SK-N-SH treated with all-trans-retinoic acid at 6 μM for 48 hours (cell line): ENCODE data around the gene ALG9.

Experiments
- ATAC-seq: fragments of 200-7000 bp; cut with Tn5 transposase; 3 replicates; pipeline ENCODE4 v1.9.1; 2020; ENCODE audit warnings: mild to moderate bottlenecking, moderate library complexity
- ARNTL ChIP-seq: fragments of 450-650 bp; formaldehyde crosslinking; IDR thresholded peaks from 2 replicates; pipeline ENCODE4 v1.5.0; 2020; ENCODE audit warnings: low read depth, mild to moderate bottlenecking, moderate library complexity, borderline replicate concordance
- BACH2 ChIP-seq: fragments of 250-450 bp; sonication (Bioruptor Pico); IDR thresholded peaks from 2 replicates; pipeline ENCODE4 v1.9.0; 2021; ENCODE audit warnings: mild to moderate bottlenecking, borderline replicate concordance
- CSDC2 ChIP-seq: fragments of 250-450 bp; sonication (Bioruptor Pico); IDR thresholded peaks from 2 replicates; pipeline ENCODE4 v1.5.0; 2020; ENCODE audit warnings: mild to moderate bottlenecking, moderate library complexity
- ESRRG ChIP-seq: fragments of 250-450 bp; sonication (Bioruptor Pico); IDR thresholded peaks from 2 replicates; pipeline ENCODE4 v1.6.1; 2021; ENCODE audit warnings: mild to moderate bottlenecking
- GLIS3 ChIP-seq: fragments of 250-450 bp; sonication (Bioruptor Pico); IDR thresholded peaks from 2 replicates; pipeline ENCODE4 v1.5.0; 2020; ENCODE audit warnings: mild to moderate bottlenecking, moderate library complexity
- ISL1 ChIP-seq: fragments of 250-450 bp; sonication (Bioruptor Pico); IDR thresholded peaks from 2 replicates; pipeline ENCODE4 v2.1.2; 2022; ENCODE audit warnings: mild to moderate bottlenecking, moderate library complexity
- OSR1 ChIP-seq: fragments of 250-450 bp; sonication (Bioruptor Pico); IDR thresholded peaks from 2 replicates; pipeline ENCODE4 v1.8.0; 2022; ENCODE audit warnings: moderate library complexity, mild to moderate bottlenecking, inconsistent platforms
- PPARA ChIP-seq: fragments of 250-450 bp; sonication (Bioruptor Pico); IDR thresholded peaks from 2 replicates; pipeline ENCODE4 v1.5.0; 2020; ENCODE audit warnings: mild to moderate bottlenecking, borderline replicate concordance
- RARB ChIP-seq: fragments of 250-450 bp; sonication (Bioruptor Pico); IDR thresholded peaks from 2 replicates; pipeline ENCODE4 v1.8.0; 2021; ENCODE audit warnings: mild to moderate bottlenecking, moderate library complexity
- SNAI2 ChIP-seq: fragments of 250-450 bp; sonication (Bioruptor Pico); IDR thresholded peaks from 2 replicates; pipeline ENCODE4 v1.5.0; 2020; ENCODE audit warnings: mild to moderate bottlenecking, moderate library complexity
- TOX ChIP-seq: fragments of 250-450 bp; sonication (Bioruptor Pico); IDR thresholded peaks from 2 replicates; pipeline ENCODE4 v1.8.0; 2021; ENCODE audit warnings: mild to moderate bottlenecking, moderate library complexity, borderline replicate concordance
- ZC3H10 ChIP-seq: fragments of 250-450 bp; sonication (Bioruptor Pico); IDR thresholded peaks from 2 replicates; pipeline ENCODE4 v1.5.1; 2021; ENCODE audit warnings: mild to moderate bottlenecking, moderate library complexity
- ZFP3 ChIP-seq: fragments of 250-450 bp; sonication (Bioruptor Pico); IDR thresholded peaks from 2 replicates; pipeline ENCODE4 v1.5.0; 2020; ENCODE audit warnings: mild to moderate bottlenecking, moderate library complexity
- ZFP30 ChIP-seq: fragments of 450-650 bp; formaldehyde crosslinking; IDR thresholded peaks from 2 replicates; pipeline ENCODE4 v1.5.0; 2022; ENCODE audit warnings: mild to moderate bottlenecking, moderate library complexity
- ZNF565 ChIP-seq: fragments of 450-650 bp; formaldehyde crosslinking; conservative IDR thresholded peaks from 2 replicates; pipeline ENCODE4 v1.5.0; 2020; ENCODE audit warnings: low read depth, mild to moderate bottlenecking, moderate library complexity
- ZNF70 ChIP-seq: fragments of 450-650 bp; formaldehyde crosslinking; IDR thresholded peaks from 2 replicates; pipeline ENCODE4 v1.5.0; 2020; ENCODE audit warnings: mild to moderate bottlenecking, moderate library complexity
- ZNF8 ChIP-seq: fragments of 450-650 bp; formaldehyde crosslinking; IDR thresholded peaks from 2 replicates; pipeline ENCODE4 v1.5.0; 2020; ENCODE audit warnings: mild to moderate bottlenecking, moderate library complexity
- TF ChIP-seq, protein P1 (sequence below): fragments of 250-450 bp; sonication (Bioruptor Pico); IDR thresholded peaks from 2 replicates; pipeline ENCODE4 v1.5.0; 2020; ENCODE audit warnings: mild to moderate bottlenecking, moderate library complexity
- TF ChIP-seq, protein P2 (sequence below): fragments of 250-450 bp; sonication (Bioruptor Pico); IDR thresholded peaks from 2 replicates; pipeline ENCODE4 v1.8.0; 2021; ENCODE audit warnings: low read depth, mild to moderate bottlenecking, moderate library complexity, borderline replicate concordance
- TF ChIP-seq, protein P3 (sequence below): fragments of 250-450 bp; sonication (Bioruptor Pico); IDR thresholded peaks from 2 replicates; pipeline ENCODE4 v1.5.1; 2020; ENCODE audit warnings: low read depth, mild to moderate bottlenecking, moderate library complexity
- TF ChIP-seq, protein P4 (sequence below): fragments of 250-450 bp; sonication (Bioruptor Pico); IDR thresholded peaks from 2 replicates; pipeline ENCODE4 v1.8.0; 2020; ENCODE audit warnings: mild to moderate bottlenecking, moderate library complexity, borderline replicate concordance

The ALG9 gene

DNA sequence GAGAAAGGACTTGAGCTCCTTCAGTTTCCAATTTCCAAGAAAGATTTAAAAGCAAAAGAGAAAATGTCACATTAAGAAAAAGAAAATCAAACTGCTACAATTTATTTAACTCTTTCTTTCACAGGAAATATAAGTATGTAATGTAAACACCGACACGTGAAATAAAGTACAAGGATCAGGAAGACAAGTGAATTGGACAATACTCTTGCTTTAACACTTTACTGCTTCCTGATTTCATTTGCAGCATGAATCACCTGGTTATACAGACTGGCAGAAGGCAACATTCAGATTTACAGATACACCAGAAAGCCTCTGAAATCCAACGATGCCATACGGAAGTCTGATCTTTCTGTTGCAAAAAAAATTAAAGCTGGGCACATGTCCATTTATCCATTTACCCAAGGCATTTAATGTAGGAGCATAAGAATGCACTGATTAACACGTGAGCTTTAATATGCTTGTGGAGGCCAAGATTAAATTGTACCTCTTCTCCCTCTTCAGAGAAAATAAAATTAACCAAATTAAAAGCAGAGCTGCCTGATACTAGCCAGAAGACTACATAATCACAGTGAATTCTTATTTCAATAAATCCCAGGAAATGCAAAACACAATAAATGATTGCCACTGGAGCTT, 89.2 kb downstream of the ALG9 start (continued):
- TF ChIP-seq PPARA (CRISPR knock-in tag) = no peak
- TF ChIP-seq ZFP3 (CRISPR knock-in tag) = peak; percentile 64
- TF ChIP-seq OSR1 (CRISPR knock-in tag) = no peak
- no peak for TF ChIP-seq BACH2 (CRISPR knock-in tag)
- no peak for TF ChIP-seq GLIS3 (CRISPR knock-in tag)
- no peak for TF ChIP-seq ZNF8 (CRISPR knock-in tag)

DNA sequence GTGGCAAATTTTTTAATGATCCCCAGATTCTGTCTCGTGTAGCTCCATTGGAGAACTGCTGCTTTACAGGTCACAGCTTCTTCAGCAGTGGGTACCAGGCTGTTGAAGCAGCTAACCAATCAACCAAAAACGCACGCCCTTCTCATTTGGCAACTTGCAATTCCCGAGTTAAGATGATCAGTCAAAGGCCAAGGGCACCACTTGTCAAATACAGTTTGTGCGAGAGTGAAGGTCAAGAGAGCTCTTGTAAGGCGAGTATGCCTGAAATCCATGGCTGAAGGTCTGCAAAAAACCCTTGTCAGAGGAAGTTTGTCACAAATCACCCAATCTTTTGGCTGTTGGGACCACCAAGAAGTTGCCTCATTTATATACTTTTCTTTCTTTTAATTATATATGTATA, 92.3 kb downstream of the ALG9 start:
- TF ChIP-seq ZNF565 (CRISPR knock-in tag) (no peak), RARB (CRISPR knock-in tag) (no peak), ZNF8 (CRISPR knock-in tag) (no peak), BACH2 (CRISPR knock-in tag) (no peak), PPARA (CRISPR knock-in tag) (no peak), ARNTL (no peak), GLIS3 (CRISPR knock-in tag) (no peak)
- ATAC-seq = no peak

DNA sequence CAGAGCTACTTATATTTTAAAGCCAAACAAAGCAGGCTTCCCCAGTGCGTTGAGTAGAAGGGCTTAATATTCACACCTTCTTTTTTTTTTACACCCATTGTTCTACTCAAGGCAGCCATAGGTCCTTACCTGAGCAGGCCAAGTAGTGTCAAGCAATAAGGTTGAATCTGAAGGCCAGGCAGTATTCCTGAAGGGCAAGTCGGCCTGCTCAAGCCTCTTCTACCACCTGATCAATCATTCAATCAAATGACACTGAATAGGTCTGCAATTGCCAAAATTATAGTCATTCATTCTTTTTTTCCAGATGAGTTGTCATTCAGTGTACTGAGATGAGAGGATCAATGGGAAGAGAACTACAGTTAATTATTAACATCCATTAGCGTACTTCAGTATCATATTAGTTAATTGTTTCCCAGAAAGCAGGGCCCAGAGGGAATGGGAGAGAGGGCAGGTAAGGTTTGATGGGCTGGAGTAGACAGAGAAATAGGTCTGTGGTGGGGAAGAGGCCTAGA, 93.3 kb downstream of the ALG9 start:
- TF ChIP-seq OSR1 (CRISPR knock-in tag) (no peak), BACH2 (CRISPR knock-in tag) (no peak), TOX (no peak)
- TF ChIP-seq, protein P1, sequence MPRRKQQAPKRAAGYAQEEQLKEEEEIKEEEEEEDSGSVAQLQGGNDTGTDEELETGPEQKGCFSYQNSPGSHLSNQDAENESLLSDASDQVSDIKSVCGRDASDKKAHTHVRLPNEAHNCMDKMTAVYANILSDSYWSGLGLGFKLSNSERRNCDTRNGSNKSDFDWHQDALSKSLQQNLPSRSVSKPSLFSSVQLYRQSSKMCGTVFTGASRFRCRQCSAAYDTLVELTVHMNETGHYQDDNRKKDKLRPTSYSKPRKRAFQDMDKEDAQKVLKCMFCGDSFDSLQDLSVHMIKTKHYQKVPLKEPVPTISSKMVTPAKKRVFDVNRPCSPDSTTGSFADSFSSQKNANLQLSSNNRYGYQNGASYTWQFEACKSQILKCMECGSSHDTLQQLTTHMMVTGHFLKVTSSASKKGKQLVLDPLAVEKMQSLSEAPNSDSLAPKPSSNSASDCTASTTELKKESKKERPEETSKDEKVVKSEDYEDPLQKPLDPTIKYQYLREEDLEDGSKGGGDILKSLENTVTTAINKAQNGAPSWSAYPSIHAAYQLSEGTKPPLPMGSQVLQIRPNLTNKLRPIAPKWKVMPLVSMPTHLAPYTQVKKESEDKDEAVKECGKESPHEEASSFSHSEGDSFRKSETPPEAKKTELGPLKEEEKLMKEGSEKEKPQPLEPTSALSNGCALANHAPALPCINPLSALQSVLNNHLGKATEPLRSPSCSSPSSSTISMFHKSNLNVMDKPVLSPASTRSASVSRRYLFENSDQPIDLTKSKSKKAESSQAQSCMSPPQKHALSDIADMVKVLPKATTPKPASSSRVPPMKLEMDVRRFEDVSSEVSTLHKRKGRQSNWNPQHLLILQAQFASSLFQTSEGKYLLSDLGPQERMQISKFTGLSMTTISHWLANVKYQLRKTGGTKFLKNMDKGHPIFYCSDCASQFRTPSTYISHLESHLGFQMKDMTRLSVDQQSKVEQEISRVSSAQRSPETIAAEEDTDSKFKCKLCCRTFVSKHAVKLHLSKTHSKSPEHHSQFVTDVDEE = no peak

DNA sequence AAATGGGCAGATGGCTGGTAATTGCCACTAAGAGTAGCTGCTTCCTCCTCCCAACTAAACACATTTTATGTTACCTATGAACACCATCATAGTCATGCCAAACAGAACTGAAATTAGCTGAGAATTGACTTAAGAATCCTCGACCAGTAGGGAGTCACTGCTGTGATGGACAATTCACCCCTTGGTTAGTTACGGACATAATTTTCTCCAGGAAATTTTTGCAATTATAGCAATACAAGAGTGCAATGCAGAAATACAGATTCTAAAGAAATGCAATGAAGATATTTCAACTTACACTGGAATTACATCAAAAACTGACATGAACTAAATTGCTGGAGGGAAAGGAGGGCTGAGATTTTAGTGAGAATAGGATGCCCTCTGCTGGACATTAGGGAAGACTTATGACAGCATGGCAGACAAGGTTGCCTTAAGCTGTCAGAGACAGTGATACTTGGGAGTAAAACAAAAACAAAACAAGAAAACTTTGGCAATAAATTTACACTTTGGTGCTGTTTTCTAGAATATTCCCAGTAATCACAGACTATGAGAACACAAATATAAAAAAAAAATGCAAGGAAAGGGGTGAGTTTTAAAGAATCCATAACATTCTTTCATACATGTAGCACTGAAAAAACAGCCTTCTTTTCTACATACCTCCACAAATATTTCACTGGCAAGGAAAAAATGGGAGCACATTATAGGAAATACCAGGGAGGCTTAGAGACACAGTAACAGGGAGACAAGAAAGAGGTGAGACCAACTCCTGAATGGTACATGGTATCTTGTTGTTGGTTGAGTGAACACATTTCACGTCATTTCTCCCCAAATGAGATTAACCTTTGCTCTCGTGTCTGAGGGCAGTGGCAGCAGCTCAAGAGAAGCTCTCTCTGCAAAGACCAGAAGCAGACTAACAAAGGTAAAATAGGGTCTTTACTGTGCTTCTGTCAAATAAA, 94.0 kb downstream of the ALG9 start:
- no peak for TF ChIP-seq ZFP30 (CRISPR knock-in tag)
- TF ChIP-seq ZNF565 (CRISPR knock-in tag) = no peak
- TF ChIP-seq, protein P2, sequence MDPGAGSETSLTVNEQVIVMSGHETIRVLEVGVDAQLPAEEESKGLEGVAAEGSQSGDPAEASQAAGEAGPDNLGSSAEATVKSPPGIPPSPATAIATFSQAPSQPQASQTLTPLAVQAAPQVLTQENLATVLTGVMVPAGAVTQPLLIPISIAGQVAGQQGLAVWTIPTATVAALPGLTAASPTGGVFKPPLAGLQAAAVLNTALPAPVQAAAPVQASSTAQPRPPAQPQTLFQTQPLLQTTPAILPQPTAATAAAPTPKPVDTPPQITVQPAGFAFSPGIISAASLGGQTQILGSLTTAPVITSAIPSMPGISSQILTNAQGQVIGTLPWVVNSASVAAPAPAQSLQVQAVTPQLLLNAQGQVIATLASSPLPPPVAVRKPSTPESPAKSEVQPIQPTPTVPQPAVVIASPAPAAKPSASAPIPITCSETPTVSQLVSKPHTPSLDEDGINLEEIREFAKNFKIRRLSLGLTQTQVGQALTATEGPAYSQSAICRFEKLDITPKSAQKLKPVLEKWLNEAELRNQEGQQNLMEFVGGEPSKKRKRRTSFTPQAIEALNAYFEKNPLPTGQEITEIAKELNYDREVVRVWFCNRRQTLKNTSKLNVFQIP = no peak
- TF ChIP-seq, protein P1 = no peak
- TF ChIP-seq OSR1 (CRISPR knock-in tag) = no peak
- no peak for TF ChIP-seq CSDC2 (CRISPR knock-in tag)
- no peak for TF ChIP-seq TOX
- no peak for TF ChIP-seq ZNF70 (CRISPR knock-in tag)
- TF ChIP-seq, protein P3, sequence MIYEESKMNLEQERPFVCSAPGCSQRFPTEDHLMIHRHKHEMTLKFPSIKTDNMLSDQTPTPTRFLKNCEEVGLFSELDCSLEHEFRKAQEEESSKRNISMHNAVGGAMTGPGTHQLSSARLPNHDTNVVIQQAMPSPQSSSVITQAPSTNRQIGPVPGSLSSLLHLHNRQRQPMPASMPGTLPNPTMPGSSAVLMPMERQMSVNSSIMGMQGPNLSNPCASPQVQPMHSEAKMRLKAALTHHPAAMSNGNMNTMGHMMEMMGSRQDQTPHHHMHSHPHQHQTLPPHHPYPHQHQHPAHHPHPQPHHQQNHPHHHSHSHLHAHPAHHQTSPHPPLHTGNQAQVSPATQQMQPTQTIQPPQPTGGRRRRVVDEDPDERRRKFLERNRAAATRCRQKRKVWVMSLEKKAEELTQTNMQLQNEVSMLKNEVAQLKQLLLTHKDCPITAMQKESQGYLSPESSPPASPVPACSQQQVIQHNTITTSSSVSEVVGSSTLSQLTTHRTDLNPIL = no peak
- TF ChIP-seq ARNTL = no peak
- TF ChIP-seq ZNF8 (CRISPR knock-in tag) = no peak
- no peak for TF ChIP-seq PPARA (CRISPR knock-in tag)
- TF ChIP-seq, protein P4, sequence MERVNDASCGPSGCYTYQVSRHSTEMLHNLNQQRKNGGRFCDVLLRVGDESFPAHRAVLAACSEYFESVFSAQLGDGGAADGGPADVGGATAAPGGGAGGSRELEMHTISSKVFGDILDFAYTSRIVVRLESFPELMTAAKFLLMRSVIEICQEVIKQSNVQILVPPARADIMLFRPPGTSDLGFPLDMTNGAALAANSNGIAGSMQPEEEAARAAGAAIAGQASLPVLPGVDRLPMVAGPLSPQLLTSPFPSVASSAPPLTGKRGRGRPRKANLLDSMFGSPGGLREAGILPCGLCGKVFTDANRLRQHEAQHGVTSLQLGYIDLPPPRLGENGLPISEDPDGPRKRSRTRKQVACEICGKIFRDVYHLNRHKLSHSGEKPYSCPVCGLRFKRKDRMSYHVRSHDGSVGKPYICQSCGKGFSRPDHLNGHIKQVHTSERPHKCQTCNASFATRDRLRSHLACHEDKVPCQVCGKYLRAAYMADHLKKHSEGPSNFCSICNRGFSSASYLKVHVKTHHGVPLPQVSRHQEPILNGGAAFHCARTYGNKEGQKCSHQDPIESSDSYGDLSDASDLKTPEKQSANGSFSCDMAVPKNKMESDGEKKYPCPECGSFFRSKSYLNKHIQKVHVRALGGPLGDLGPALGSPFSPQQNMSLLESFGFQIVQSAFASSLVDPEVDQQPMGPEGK (CRISPR knock-in tag) = no peak
- TF ChIP-seq GLIS3 (CRISPR knock-in tag) = no peak
- no peak for TF ChIP-seq SNAI2
- no peak for TF ChIP-seq RARB (CRISPR knock-in tag)
- no peak for TF ChIP-seq ZFP3 (CRISPR knock-in tag)
- no peak for TF ChIP-seq ZC3H10
- TF ChIP-seq ISL1 (CRISPR knock-in tag) = no peak
- TF ChIP-seq ESRRG (CRISPR knock-in tag) = no peak
- ATAC-seq = peak; percentile 94

More for the DNA sequence above, 93.3 kb downstream of the ALG9 start:
- ATAC-seq = no peak
